Fibroblast of skin of right biceps (primary cell): ENCODE results near the gene UCKL1.
A peak's percentile ranks its signal among the peaks of the same experiment; 100 is the strongest.

ENCODE experiments used
- DNase-seq: peaks from one replicate; pipeline ENCODE4 v3.0.0-alpha.2; 2013

The UCKL1 gene

DNA sequence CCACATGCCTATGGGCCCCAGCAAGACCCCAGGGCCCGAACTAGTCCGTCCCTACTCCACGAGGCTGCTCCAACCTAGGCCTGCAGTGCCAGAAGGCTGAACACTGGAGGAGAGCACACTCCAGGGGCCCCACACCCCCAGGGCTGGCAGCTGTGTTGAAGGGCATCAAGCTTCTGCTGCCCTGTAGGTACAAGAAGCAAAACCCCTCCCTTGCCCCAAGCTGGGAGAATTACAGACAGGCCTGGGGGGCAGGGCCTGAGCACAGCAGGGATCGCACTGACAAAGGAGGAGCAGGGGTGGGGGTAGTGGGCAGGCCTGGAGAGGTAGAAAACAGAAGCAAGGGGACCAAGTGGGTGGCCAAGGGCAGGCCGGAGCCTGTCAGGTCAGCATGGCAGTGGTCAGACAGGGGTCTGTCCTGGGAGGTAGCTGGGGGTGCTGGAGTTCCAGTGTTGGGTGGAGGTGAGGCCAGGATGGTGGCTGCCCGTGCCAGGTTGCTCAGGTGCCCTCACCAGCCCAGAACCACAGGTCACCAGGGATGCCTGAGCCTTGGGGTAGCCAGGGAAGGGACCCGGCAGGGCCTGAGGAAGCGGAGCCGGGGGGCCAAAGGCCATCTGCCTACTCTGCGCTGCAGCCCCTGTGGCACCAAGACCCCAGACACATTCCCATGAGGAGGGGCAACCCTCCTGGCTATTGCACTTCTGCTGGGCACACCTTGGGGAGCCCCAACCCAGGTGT lies 2.9 kb upstream of the UCKL1 start:
- DNase-seq: no peak

DNA sequence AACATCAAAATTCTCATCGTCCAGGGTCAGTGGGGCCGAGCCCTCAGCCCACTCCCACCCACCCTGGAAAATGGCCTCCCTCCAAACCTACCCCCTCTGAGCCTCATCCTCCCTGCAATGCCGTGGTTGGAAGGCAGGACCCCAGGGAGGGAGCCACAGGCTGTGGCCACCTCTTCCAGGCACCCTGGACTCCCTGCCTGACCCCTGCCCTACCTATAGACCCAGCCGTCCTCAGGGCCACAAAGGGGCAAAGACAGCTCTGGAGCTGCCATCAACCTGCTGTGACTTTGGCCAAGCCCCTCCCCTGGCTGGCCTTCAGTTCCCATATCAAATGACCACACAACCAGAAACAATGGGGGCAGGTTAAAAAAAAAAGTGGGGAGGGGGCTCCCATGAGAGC lies 2.3 kb upstream of the UCKL1 start:
- no peak for DNase-seq

DNA sequence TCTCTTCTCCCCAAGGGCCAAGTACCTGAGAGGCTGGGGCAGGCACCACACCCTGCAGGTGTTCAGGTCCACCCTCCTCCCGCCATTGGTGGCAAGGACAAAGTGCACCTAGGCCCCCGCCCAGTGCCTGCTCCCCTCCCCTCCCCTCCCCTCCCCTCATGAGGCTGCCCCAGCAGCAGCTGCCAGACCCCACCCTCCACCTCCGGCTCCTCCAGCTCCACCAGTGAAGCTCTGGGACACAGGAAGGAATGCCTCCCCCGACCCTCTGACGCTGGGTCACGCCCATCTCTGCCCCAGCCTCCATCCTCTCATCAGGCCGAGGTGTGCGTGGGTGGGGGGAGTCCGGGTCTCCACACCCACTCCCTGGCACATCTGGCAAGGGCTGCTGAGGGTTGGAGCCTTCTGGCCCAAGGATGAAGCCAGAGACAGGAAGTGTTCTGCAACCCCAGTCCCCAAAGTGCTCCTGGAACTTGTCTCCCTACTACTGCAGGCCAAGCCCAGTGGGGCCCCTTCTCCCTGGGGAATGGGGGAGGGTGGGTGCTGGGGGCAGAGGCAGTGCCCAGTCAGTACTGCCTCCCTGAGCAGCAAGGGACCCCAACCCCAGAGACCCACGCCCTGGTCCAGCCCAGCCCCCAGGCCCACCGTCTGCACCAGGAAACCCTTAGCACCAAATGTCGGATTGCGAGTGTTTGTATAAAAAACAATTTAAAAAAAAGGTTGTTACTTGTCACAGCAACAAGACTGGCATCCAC lies 1.6 kb upstream of the UCKL1 start:
- DNase-seq: no peak

DNA sequence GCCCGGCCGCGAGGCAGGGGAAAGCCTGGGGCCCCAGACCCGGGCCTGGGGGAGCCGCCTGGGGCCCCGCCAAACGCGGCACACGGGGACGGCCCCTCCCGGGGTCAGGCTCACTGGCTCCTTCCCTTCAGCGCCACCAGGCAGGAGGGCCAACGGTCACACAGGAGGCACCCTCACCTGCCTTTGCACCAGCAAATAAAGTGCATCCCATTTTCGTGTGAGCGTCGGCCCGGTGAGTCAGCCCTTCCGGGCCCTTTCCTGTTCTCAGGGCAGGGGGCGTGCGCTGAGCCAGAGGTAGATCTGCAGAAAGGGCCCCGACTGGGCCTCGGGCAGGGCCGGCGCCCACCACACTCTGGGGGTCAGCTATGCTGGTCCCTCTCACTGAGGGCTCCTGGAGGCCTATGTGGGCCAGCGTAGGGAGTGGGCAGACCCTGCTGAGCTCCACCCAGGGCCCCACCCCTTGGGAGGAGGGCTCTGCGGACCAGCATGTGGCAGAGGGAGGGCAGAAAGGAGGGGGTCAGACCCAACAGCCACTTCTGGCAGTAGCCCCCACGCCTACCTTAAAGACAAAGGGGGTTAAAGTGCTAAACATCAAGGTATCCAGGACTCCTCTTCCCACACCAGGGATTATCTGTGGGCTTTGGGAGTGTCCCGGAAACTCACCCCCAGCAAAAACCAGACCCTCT lies 931 bp upstream of the UCKL1 start:
- peak; percentile 58 for DNase-seq

DNA sequence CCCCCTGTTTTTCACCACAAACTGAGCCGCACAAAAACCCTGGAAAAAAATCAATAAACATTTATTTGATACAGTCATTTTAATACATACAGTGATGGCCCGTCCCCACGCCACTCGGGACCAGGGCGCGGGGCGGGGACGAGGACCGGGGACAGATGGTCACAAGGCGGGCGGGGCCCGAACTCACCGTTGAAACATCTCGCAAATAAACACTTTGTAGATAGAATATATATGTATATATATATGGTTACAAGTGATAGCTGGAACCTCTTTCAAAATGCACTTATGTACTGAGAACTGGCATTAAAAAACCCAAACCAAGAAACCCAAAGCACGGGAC lies 418 bp upstream of the UCKL1 start:
- no peak for DNase-seq

DNA sequence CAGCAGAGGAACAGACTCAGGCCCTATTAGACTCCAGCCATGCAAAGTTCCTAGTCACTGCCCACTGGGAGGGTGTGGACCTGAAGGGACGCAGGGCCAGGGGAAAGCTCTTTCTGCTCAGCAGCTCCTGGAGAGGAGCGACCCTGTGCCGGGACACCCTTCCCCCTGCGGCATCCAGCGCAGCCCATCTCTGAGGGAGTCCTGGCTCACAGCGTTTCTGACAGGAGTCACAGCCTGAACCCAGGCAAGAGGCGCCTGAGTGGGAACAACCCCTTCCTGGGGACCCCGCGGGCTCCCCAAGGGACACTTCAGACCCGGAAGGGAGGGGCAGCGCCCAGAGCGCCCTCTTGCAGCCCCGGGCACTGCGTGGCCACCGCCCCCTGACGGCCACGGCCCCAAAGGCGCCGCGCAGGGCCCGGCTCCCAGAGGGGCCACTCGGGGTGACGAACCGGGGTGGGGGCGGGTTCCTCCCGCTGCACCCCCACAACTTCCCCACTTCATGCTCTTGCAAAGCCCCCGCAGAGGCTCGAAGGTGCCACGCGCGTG lies 862 bp downstream of the UCKL1 start:
- DNase-seq: no peak

DNA sequence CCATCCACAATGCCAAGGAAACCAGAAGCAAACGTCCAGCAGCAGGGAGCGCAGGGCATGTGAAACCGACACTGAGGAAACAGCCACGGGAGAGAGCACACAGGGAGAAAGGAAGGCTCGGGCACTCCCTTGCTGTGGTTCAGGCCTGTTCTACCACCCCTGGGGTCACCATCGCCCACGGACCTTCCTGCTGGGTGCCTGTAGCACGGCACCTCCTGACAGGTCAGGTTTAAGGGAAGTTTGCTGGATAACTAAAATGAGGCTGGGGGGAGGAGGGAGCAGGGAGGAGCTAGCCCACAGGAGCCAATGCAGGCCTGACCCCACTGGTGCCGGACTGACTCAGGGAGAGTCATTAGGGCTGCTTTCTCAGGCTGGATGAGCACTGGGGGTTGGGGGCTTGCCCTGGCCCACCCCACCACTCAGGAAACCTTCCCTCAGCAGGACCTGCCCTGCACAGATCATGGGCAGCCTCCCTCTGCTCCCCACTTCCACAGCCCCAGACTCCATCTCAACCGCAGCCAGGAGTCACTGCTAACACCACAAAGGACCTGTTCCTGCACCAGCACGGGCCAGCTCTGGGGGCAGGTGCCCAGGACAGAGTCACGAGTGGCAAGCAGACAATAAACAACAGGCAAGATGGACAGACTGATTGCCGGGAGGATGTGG lies 2.3 kb downstream of the UCKL1 start:
- no peak for DNase-seq

DNA sequence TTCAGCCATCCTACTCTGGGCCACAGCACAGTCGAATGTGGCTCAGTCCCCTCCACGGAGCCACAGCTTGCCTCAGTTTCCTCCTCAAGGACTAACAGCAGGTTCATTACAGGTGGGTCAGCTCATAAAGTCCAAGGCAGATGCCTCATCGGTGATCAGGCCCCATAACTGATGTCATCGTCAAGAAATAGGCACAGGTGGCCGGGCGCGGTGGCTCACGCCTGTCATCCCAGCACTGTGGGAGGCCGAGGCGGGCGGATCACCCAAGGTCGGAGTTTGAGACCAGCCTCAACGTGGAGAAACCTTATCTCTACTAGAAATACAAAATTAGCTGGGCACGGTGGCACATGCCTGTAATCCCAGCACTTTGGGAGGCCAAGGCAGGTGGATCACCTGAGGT lies 3.4 kb downstream of the UCKL1 start:
- no peak for DNase-seq

DNA sequence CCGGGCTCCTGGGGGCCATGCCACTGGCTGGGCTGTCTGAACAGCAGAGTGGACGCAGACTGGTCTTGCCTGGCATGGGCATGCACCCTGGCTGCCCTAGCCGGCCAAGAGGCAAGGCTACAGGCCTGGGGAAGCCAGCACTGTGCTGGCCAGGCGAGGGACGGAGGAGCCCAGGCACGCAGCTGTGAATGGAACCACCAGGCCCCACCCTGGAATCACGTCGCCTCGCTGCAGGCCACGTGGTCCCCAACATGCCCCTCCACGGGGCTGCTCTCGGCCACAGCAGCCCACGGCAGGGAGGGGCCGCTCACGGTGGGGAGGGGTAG lies 4.0 kb downstream of the UCKL1 start:
- DNase-seq: no peak

DNA sequence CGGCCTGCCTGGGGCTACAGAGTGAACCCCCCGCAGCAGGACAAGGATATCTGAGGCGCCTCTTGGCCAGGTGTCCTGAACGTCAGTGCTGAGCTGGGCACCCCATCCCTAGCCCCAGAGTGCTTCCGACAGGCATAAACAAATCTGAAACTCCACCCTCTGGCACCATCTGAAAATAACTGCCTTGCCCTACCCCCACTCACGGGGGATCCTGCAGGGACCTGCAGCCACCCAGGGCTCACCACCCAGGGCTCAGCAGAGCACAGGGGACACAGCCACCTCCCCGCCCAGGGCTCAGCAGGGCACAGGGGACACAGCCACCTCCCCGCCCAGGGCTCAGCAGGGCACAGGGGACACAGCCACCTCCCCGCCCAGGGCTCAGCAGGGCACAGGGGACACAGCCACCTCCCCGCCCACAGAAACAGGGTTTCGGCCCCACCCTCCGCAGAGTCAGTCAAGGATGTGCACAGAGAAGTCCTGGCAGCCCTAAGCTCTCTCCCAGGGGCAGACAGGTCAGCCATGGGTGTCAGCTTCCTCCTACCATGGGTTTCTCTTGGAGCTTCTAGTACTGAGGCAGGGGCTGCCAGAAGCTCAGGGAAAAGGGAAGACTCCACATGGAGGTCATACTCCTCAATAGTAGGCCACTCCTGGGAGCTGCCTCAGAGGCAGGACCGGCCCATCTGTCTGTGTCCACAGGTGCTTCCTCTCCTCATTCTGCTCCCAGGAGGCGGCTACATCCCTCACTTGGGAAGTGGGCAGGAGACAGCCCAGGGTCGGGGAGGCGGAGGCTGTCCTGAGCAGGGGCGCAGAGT lies 4.6 kb downstream of the UCKL1 start:
- DNase-seq: no peak

DNA sequence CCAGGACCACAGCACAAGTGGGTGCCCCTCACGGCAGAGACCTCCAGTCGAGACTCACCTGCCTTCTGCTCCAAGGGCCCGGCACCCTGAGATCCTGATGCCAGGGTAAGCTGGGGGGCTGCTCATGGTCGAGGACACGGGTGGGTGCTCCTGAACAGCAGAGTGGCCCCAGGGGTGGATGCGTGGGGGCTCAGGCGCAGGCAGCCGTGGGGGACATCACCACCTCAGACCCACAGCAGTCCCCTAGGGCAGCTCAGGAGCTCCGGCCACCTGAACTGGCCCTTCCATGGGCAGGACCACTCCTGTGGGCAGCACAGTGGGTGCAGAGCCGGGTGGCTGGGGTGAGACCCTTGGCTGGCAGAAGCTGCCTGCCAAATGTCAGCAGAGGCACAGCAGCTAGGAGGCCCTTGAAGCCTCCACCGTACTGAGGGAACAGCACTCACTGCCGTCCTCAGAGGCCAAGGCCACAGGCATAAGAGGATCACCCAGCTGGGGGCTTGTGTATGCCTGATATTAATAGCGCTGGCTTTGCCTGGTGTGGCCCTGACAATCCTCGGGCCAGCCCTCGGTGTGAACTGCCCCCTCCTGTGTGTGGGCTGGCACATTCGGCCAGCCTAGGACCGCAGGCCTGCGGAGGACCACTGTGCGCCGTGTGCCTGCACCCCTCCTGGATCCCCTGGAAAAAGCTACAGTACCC lies 5.4 kb downstream of the UCKL1 start:
- DNase-seq: no peak

DNA sequence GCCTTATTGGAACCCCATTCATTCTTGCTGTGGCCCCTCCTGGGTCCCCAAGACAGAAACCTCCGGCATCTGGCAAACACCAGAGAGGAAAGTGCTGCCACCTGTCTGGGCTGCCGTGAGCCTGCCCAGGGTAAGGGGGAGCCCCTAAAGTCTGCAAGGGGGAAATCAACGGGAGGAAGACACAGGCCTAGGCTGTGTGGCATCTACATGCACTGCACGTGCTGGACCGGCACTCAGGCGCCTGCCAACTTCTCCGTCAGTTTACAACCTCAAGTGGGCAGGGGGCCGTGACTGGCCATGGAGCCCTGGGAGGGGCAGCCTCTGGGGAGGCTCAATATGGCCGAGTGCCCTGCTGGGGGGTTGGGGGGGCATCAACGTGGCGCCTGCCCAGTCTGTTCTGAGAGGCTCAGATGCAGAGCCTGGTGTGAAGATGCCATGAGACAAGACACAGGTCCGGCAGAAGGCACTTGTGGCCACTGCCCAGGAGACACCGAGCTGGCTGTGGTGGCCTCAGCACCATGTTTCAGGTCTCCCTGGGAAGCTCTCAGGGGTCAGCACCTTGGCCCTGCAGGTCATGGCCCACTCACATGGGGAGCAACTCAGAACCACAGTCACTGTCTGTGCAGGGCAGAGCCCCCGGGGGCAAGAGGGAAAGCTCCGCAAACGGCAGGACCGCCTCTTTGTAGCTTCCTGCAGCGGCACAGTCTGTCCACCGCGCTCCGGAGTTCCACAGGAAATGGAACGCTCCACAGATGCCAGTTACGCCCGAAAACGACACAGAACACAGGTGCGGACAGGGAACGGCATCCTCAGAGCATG lies 8.4 kb downstream of the UCKL1 start:
- DNase-seq: no peak

DNA sequence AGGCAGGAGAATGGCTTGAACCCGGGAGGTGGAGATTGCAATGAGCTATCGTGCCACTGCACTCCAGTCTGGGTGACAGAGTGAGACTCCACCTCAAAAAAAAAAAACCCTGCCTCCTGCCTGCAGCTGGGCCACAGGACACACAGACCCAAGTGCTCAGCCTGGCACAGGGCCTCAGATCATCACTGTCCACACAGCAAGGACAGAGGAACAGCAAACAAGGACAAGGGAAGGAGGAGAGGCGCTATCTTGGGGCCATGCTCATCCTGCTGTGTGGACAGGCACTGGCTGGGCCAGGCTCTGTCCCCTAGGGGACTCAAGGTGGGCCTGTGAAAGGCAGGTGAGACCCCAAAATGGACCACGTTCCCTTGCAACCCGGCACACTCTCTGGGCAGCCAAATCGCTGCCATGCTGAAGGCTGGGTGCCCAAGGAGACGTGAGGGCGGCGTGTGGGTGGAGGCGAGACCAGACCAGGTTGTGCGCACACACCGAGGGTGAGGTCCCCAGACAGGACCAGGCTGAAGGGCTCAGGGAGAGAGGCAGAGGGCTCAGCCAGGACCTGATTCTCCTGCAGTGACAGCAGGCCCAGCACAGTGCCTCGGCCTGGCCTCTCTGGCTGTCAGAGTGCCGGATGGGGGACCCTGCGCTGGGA lies 9.1 kb downstream of the UCKL1 start:
- DNase-seq: no peak

DNA sequence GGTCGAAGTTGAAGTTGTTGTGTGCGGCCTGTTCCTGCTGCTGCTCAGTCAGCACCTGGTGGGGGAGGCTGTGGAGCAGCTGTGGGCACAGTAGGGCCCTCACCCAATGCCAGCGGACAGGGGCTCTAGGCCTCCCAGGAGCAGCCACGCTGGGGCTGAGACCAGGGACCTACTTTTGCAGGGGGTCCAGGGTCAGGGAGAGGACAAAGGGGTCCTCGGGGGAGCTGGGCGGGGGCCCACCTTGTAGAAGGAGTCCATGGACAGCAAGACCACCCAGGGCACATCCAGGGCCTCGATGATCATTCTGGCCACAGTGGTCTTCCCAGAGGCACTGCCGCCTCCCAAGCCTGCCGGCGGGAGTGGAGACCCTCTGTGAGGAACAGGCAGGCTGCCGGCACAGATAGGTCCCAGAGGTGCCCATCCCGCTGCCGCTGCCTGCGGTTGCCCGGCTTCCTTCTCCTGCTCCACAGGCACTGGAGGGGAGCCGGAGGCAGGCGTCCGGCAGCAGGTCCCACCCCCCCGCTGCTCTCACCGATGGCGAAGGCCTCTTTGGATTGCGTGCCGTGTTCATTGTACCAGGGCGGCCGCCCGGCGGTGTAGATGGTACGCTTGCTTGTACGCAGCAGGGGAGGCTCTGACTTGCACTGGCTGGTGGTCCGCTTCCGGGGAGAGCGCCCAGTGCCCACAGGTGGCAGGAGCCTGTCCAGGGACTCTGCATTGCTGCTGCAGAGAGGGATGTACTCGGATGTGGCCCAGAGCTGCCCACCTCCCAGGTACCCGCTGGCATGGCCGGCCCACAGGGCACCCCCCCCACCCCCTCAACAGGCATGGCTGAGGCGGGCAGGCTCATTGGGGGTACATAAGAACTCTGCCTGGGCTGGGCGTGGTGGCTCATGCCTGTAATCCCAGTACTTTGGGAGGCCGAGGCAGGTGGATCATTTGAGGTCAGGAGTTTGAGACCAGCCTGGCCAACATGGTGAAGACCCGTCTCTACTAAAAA lies 10.0 kb downstream of the UCKL1 start:
- DNase-seq: no peak

DNA sequence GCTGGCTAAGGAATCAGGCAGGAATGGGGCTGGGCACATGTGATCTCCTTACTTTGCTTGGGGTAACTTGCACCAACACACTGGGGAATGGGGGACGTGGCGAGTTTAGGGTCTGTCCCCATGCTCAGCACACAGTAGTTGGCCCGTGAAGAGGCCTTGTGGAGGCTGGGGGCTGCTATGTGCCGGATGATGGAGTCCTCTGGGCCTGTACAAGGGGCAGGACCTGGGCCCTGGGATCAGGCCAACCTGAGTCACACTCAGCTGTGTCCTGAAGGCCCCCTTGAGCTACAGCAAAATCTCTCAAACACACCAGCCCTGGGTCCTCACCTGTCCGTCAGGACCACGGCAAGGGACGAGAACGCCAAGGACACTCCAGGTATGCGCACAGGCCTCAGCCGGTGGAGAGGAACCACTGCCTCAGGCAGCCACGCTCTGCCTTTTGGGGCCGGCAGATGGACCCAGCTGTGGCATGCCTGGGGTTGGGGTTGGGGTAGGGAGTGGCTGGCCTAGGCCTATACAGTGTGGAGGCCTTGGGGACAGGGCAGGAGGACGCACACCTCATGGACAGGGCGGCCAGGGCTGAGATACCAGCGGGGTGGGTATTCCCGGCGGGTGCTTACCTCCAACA lies 11.1 kb downstream of the UCKL1 start:
- DNase-seq: no peak

DNA sequence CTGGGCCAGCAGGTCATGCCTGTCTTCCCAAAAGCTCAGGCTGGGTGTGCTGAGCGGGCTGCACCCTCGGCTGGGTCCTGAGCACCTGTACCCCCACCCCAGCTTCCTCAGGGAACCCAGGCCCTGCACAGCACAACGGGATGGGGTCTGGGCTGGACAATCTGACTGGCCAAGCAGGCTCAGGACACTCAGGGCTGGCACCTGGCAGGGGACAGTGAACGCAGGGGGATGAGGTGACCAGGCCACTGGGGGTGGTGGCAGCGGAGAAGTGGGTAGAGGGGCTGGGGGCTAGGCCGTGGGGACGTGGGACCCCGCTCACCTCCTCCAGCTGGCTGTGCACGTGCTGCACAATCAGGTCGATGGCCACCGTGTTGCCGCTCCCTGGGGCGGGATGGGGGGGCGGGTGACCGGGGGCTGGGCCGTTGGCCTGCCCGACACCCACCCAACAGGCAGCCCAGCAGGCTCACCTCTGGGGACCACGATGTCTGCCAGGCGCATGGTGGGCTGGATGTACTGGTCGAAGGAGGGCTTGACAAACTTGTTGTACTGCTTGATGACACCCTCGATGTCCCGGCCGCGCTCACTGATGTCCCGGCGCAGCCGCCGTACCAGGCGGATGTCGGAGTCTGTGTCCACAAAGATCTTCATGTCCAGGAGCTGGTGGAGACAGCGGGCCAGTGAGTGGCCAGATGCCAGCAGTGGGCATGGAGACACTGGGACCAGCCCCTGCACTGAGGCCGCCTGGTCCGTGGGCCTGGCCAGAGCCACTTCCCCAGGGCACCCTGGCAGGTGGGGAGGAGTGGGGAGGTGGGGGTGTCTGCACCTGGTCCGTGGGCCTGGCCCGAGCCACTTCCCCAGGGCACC lies 11.9 kb downstream of the UCKL1 start:
- no peak for DNase-seq

DNA sequence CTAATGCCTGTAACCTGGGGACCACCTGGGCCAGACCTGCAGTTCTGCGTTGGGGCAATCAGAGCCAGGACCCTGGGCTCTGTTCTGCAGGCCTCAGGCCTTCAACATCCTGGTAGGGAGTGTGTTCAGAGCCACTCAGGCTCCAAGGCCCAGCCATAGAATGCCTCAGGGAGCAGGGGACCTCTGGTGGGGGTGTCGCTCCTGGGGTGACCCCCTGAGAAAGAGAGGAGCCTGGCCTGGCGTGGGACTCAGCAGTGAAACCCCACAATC lies 12.5 kb downstream of the UCKL1 start:
- no peak for DNase-seq
